GM06990 (cell line): ENCODE results near the gene DDX49.

Experiments
- DNase-seq: peaks from one replicate; pipeline ENCODE4 v3.0.0-alpha.2; 2011; ENCODE audit not compliant: insufficient read length; ENCODE audit errors: extremely low read depth
- H3K27me3 ChIP-seq: replicated peaks from 2 replicates; pipeline ENCODE4 v1.6.0; 2011; ENCODE audit warnings: low read length; ENCODE audit not compliant: control insufficient read depth, insufficient read depth
- H3K36me3 ChIP-seq: 2 replicates; pipeline ENCODE4 v1.5.1; 2011; ENCODE audit warnings: low read length; ENCODE audit not compliant: control insufficient read depth, insufficient read depth
- H3K4me3 ChIP-seq: replicated peaks from 2 replicates; pipeline ENCODE4 v1.5.1; 2011; ENCODE audit warnings: low read depth, mild to moderate bottlenecking, control low read depth, low read length
- CTCF ChIP-seq: IDR thresholded peaks from 2 replicates; pipeline ENCODE4 v1.5.1; 2011; ENCODE audit warnings: low read length, control low read depth, mild to moderate bottlenecking, inconsistent platforms; ENCODE audit not compliant: insufficient read depth, poor library complexity, severe bottlenecking

The DDX49 gene

GRCh38 chr19:18876865-18877264 is 42.6 kb upstream of the DDX49 start:
- Histone ChIP-seq H3K4me3 (no peak overlapping the region), H3K27me3 (no peaks in the 10 kb centered on the region), H3K36me3 (no peaks in the 10 kb centered on the region)
- DNase-seq: no peak
- no peak for TF ChIP-seq CTCF

GRCh38 chr19:18878058-18878797 is 41.3 kb upstream of the DDX49 start:
- Histone ChIP-seq H3K27me3 (no peaks in the 10 kb centered on the region), H3K4me3 (no peak overlapping the region), H3K36me3 (no peaks in the 10 kb centered on the region)
- no peak for DNase-seq
- TF ChIP-seq CTCF: no peak

- no peak for DNase-seq
- no peaks in the 10 kb centered on the region for H3K36me3 ChIP-seq
- H3K4me3 ChIP-seq: no peak overlapping the region
- TF ChIP-seq CTCF: no peak
- H3K27me3 ChIP-seq: no peaks in the 10 kb centered on the region
These were observed 40.5 kb upstream of the DDX49 start for GRCh38 chr19:18878858-18879578.

- Histone ChIP-seq H3K27me3 (no peaks in the 10 kb centered on the region), H3K36me3 (no peaks in the 10 kb centered on the region), H3K4me3 (no peak overlapping the region)
- peak; percentile 50 for DNase-seq
- no peak for TF ChIP-seq CTCF
These were observed 39.7 kb upstream of the DDX49 start for GRCh38 chr19:18879579-18880373.

GRCh38 chr19:18881491-18881890 is 38.0 kb upstream of the DDX49 start:
- no peak for DNase-seq
- no peak for TF ChIP-seq CTCF
- Histone ChIP-seq H3K27me3 (no peaks in the 10 kb centered on the region), H3K4me3 (no peak overlapping the region), H3K36me3 (no peaks in the 10 kb centered on the region)
